SK-N-SH treated with all-trans-retinoic acid at 6 μM for 48 hours (cell line): ENCODE results near the gene IFNK.

Experiments used
- ARNTL ChIP-seq: fragments of 450-650 bp; formaldehyde crosslinking; IDR thresholded peaks from 2 replicates; pipeline ENCODE4 v1.5.0; 2020; ENCODE audit warnings: low read depth, mild to moderate bottlenecking, moderate library complexity, borderline replicate concordance
- BACH2 ChIP-seq: fragments of 250-450 bp; sonication (Bioruptor Pico); IDR thresholded peaks from 2 replicates; pipeline ENCODE4 v1.9.0; 2021; ENCODE audit warnings: mild to moderate bottlenecking, borderline replicate concordance
- CREB5 ChIP-seq: fragments of 250-450 bp; sonication (Bioruptor Pico); IDR thresholded peaks from 2 replicates; pipeline ENCODE4 v1.5.1; 2020; ENCODE audit warnings: low read depth, mild to moderate bottlenecking, moderate library complexity
- CSRNP3 ChIP-seq: fragments of 250-450 bp; sonication (Bioruptor Pico); IDR thresholded peaks from 2 replicates; pipeline ENCODE4 v1.5.1; 2021; ENCODE audit warnings: mild to moderate bottlenecking, moderate library complexity
- ESRRG ChIP-seq: fragments of 250-450 bp; sonication (Bioruptor Pico); IDR thresholded peaks from 2 replicates; pipeline ENCODE4 v1.6.1; 2021; ENCODE audit warnings: mild to moderate bottlenecking
- GLIS3 ChIP-seq: fragments of 250-450 bp; sonication (Bioruptor Pico); IDR thresholded peaks from 2 replicates; pipeline ENCODE4 v1.5.0; 2020; ENCODE audit warnings: mild to moderate bottlenecking, moderate library complexity
- ISL1 ChIP-seq: fragments of 250-450 bp; sonication (Bioruptor Pico); IDR thresholded peaks from 2 replicates; pipeline ENCODE4 v2.1.2; 2022; ENCODE audit warnings: mild to moderate bottlenecking, moderate library complexity
- PATZ1 ChIP-seq: fragments of 250-450 bp; sonication (Bioruptor Pico); IDR thresholded peaks from 2 replicates; pipeline ENCODE4 v1.8.0; 2020; ENCODE audit warnings: mild to moderate bottlenecking, moderate library complexity, borderline replicate concordance
- POU6F1 ChIP-seq: fragments of 250-450 bp; sonication (Bioruptor Pico); IDR thresholded peaks from 2 replicates; pipeline ENCODE4 v1.8.0; 2021; ENCODE audit warnings: low read depth, mild to moderate bottlenecking, moderate library complexity, borderline replicate concordance
- RARB ChIP-seq: fragments of 250-450 bp; sonication (Bioruptor Pico); IDR thresholded peaks from 2 replicates; pipeline ENCODE4 v1.8.0; 2021; ENCODE audit warnings: mild to moderate bottlenecking, moderate library complexity
- TSHZ2 ChIP-seq: fragments of 250-450 bp; sonication (Bioruptor Pico); IDR thresholded peaks from 2 replicates; pipeline ENCODE4 v1.5.0; 2020; ENCODE audit warnings: mild to moderate bottlenecking, moderate library complexity
- ZC3H10 ChIP-seq: fragments of 250-450 bp; sonication (Bioruptor Pico); IDR thresholded peaks from 2 replicates; pipeline ENCODE4 v1.5.1; 2021; ENCODE audit warnings: mild to moderate bottlenecking, moderate library complexity
- ZFP30 ChIP-seq: fragments of 450-650 bp; formaldehyde crosslinking; IDR thresholded peaks from 2 replicates; pipeline ENCODE4 v1.5.0; 2022; ENCODE audit warnings: mild to moderate bottlenecking, moderate library complexity

- no peak for TF ChIP-seq CREB5 (CRISPR knock-in tag)
- no peak for TF ChIP-seq ESRRG
- no peak for TF ChIP-seq ZFP30
- TF ChIP-seq TSHZ2 (CRISPR knock-in tag), result no peak
- TF ChIP-seq CSRNP3 (CRISPR knock-in tag), result no peak
- no peak for TF ChIP-seq ZC3H10 (CRISPR knock-in tag)
- no peak for TF ChIP-seq ARNTL (CRISPR knock-in tag)
- TF ChIP-seq GLIS3, result no peak
- no peak for TF ChIP-seq BACH2 (CRISPR knock-in tag)
- TF ChIP-seq ISL1 (CRISPR knock-in tag), result no peak
- no peak for TF ChIP-seq RARB (CRISPR knock-in tag)
- TF ChIP-seq PATZ1 (CRISPR knock-in tag), result no peak
- no peak for TF ChIP-seq POU6F1 (CRISPR knock-in tag)
These were observed 8.0 kb downstream of the IFNK start for GRCh38 chr9:27532046-27532445.
